ENCODE results near the gene PLEKHG4B. TPM values are rescaled to one million over a fixed set of nuclear protein-coding genes. Genes with fewer than 3 reads are reported as not detected.

PLEKHG4B gene
- total and polyA plus RNA-seq, 4 experiments from 2014 or later, result not detected

DNA sequence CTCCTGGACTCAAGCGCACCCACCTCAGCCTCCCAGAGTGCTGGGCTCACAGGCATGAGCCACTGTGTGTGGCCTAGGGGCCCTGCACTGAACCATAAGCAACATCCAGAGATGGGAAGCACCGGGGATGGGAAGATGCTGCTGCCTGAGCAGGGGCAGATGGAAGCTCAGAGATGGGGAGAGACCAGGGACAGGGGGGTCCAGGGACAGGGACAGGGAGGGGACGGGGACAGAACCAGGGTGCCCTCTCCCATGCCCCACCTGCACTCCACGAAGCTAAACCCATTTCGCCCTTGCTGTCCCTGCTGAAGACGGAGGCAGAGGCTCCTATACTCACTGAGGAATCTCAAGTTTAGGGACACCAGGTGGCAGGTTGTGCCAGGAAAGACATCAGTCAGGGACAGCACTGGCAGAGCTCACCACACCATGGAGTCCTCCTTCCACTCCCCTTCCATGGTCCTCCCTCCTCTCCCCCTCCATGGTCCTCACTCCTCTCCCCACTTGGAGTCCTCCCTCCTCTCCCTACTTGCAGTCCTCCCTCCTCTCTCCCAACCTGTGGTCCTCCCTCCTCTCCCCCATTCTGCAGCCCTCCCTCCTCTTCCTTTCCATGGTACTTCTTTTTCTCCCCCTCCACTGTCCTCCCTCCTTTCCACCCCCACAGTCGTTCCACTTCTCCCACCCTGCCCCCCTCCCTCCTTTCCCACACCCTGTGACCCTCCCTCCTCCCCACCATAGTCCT is 53.8 kb downstream of the PLEKHG4B start:
- intact Hi-C loops (cut with micrococcal nuclease), result no loop called here
- H3K4me3 ChIP-seq (ENCODE audit: low read length in 2 of 2), result no peak overlapping the region
- no peak overlapping the region for H3K27ac ChIP-seq (ENCODE audit: low read depth, low read length)
- H3K27me3 ChIP-seq (ENCODE audit: insufficient read depth, low read length), result no peaks in the 10 kb centered on the region
- Mint-ChIP-seq H3K27ac (no peak overlapping the region), H3K4me3 (no peak overlapping the region), H3K27me3 (peaks cover 4 to 5% of the 10 kb centered on the region in 2 donors), H3K9me3 (peaks cover 0 to 39% (median 23%) of the 10 kb centered on the region in 8 donors), H3K36me3 (peaks cover 3 to 7% of the 10 kb centered on the region in 2 donors), H3K4me1 (no peaks in the 10 kb centered on the region)
- peaks cover 6 to 13% of the 10 kb centered on the region in 2 donors for H3K9me3 ChIP-seq (ENCODE audit: control insufficient read depth in 1 of 2, low read length in 2 of 2)
- ChIA-PET CTCF (ENCODE audit: partially characterized antibody) (no interaction called here), POLR2A (ENCODE audit: partially characterized antibody) (no interaction called here)
- H3K36me3 ChIP-seq (ENCODE audit: insufficient read depth, low read length), result no peaks in the 10 kb centered on the region
- H3K4me1 ChIP-seq (ENCODE audit: insufficient read depth, low read length), result no peaks in the 10 kb centered on the region
- DNase-seq, result no peak

DNA sequence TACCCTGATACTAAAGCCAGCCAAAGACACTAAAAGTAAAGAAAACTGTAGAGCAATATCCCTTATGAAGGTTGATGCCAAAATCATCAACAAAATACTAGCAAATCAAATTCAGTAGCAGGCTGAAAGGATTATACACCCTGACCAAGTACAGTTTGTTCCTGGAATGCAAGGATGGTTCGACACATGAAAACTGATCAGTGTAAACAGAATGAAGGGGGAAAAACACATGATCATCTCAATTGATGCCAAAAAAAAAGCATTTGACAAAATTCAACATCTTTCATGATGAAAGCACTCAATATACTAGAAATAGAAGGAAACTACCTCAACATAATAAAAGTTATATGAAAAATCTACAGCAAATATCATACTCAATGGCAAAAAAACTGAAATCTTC is 55.8 kb downstream of the PLEKHG4B start:
- H3K4me3 ChIP-seq (ENCODE audit: low read length in 2 of 2), result no peak overlapping the region
- H3K36me3 Mint-ChIP-seq, result peaks cover 3 to 7% of the 10 kb centered on the region in 2 donors
- H3K36me3 ChIP-seq (ENCODE audit: insufficient read depth, low read length), result no peaks in the 10 kb centered on the region
- no peak overlapping the region for H3K4me3 Mint-ChIP-seq
- ChIA-PET POLR2A (ENCODE audit: partially characterized antibody) (no interaction called here), CTCF (ENCODE audit: partially characterized antibody) (no interaction called here)
- no peaks in the 10 kb centered on the region for H3K4me1 ChIP-seq (ENCODE audit: insufficient read depth, low read length)
- no peak for DNase-seq
- H3K9me3 ChIP-seq (ENCODE audit: control insufficient read depth in 1 of 2, low read length in 2 of 2), result peaks cover 6 to 13% of the 10 kb centered on the region in 2 donors
- no peak overlapping the region for H3K27ac ChIP-seq (ENCODE audit: low read depth, low read length)
- H3K27ac Mint-ChIP-seq, result no peak overlapping the region
- H3K27me3 Mint-ChIP-seq, result no peaks in the 10 kb centered on the region
- H3K27me3 ChIP-seq (ENCODE audit: insufficient read depth, low read length), result no peaks in the 10 kb centered on the region
- intact Hi-C loops (cut with micrococcal nuclease), result no loop called here
- peaks cover 0 to 39% (median 23%) of the 10 kb centered on the region in 8 donors for H3K9me3 Mint-ChIP-seq
- no peaks in the 10 kb centered on the region for H3K4me1 Mint-ChIP-seq

GRCh38 chr5:149745-150485 is 57.9 kb downstream of the PLEKHG4B start:
- no peaks in the 10 kb centered on the region for H3K4me1 Mint-ChIP-seq
- intact Hi-C loops (cut with micrococcal nuclease), result no loop called here
- no peaks in the 10 kb centered on the region for H3K27me3 Mint-ChIP-seq
- Histone ChIP-seq H3K27ac (ENCODE audit: low read depth, low read length) (no peak overlapping the region), H3K27me3 (ENCODE audit: insufficient read depth, low read length) (no peaks in the 10 kb centered on the region), H3K4me3 (ENCODE audit: low read length in 2 of 2) (no peak overlapping the region), H3K4me1 (ENCODE audit: insufficient read depth, low read length) (no peaks in the 10 kb centered on the region), H3K36me3 (ENCODE audit: insufficient read depth, low read length) (no peaks in the 10 kb centered on the region), H3K9me3 (ENCODE audit: control insufficient read depth in 1 of 2, low read length in 2 of 2) (peaks cover 6 to 13% of the 10 kb centered on the region in 2 donors)
- H3K4me3 Mint-ChIP-seq, result no peak overlapping the region
- no peak overlapping the region for H3K27ac Mint-ChIP-seq
- DNase-seq, result no peak
- ChIA-PET POLR2A (ENCODE audit: partially characterized antibody) (no interaction called here), CTCF (ENCODE audit: partially characterized antibody) (no interaction called here)
- H3K36me3 Mint-ChIP-seq, result peaks cover 3 to 7% of the 10 kb centered on the region in 2 donors
- peaks cover 0 to 36% (median 22%) of the 10 kb centered on the region in 8 donors for H3K9me3 Mint-ChIP-seq

DNA sequence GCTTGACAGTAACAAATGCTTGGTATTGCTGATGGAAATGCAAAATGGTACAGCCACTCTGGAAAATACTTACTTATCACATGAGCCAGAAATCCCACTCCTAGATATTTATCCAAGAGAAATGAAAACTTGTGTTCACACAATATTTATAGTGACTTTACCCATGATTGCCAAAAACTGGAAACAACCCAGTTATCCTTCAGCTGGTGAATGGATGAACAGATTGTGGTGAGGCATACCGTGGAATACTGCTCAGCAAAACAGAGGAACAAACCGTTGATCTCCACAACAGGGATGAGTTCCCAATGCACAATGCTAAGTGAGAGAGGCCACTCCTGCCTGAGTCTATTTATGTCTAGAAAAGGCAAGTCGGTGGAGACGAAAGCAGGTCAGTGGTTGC is 58.8 kb downstream of the PLEKHG4B start:
- Mint-ChIP-seq H3K4me1 (no peaks in the 10 kb centered on the region), H3K27me3 (no peaks in the 10 kb centered on the region), H3K27ac (no peak overlapping the region), H3K9me3 (peaks cover 0 to 33% (median 22%) of the 10 kb centered on the region in 8 donors), H3K36me3 (peaks cover 3 to 7% of the 10 kb centered on the region in 2 donors), H3K4me3 (no peak overlapping the region)
- no peak for DNase-seq
- H3K27me3 ChIP-seq (ENCODE audit: insufficient read depth, low read length), result no peaks in the 10 kb centered on the region
- no peaks in the 10 kb centered on the region for H3K4me1 ChIP-seq (ENCODE audit: insufficient read depth, low read length)
- POLR2A ChIA-PET (ENCODE audit: partially characterized antibody), result no interaction called here
- CTCF ChIA-PET (ENCODE audit: partially characterized antibody), result no interaction called here
- H3K36me3 ChIP-seq (ENCODE audit: insufficient read depth, low read length), result no peaks in the 10 kb centered on the region
- no peak overlapping the region for H3K27ac ChIP-seq (ENCODE audit: low read depth, low read length)
- intact Hi-C loops (cut with micrococcal nuclease), result no loop called here
- H3K4me3 ChIP-seq (ENCODE audit: low read length in 2 of 2), result no peak overlapping the region
- H3K9me3 ChIP-seq (ENCODE audit: control insufficient read depth in 1 of 2, low read length in 2 of 2), result peaks cover 6 to 13% of the 10 kb centered on the region in 2 donors

DNA sequence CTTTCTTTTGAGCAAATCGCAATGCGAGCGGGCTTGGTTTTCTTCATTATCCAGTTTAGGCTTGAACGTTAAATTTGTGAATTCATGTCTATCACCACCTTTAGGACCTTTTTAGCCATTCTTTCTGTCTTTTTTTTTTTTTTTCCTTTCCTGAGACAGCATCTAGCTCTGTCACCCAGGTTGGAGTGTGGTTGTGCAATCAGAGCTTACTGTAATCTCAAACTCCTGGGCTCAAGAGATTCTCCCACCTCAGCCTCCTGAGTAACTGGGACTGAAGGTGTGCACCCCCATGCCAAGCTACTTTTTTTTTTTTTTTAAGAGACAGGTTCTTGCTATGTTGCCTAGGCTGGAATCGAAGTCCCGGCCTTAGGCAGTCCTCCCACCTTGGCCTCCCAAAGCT is 60.1 kb downstream of the PLEKHG4B start:
- Mint-ChIP-seq H3K4me1 (no peaks in the 10 kb centered on the region), H3K36me3 (peaks cover 3 to 7% of the 10 kb centered on the region in 2 donors), H3K9me3 (peaks cover 0 to 25% (median 18%) of the 10 kb centered on the region in 8 donors), H3K27me3 (peaks cover 0 to 2% of the 10 kb centered on the region in 2 donors), H3K27ac (no peak overlapping the region), H3K4me3 (no peak overlapping the region)
- CTCF ChIA-PET (ENCODE audit: partially characterized antibody), result no interaction called here
- H3K4me1 ChIP-seq (ENCODE audit: insufficient read depth, low read length), result no peaks in the 10 kb centered on the region
- H3K27ac ChIP-seq (ENCODE audit: low read depth, low read length), result no peak overlapping the region
- intact Hi-C loops (cut with micrococcal nuclease), result no loop called here
- no peak for DNase-seq
- no peaks in the 10 kb centered on the region for H3K36me3 ChIP-seq (ENCODE audit: insufficient read depth, low read length)
- POLR2A ChIA-PET (ENCODE audit: partially characterized antibody), result no interaction called here
- no peak overlapping the region for H3K4me3 ChIP-seq (ENCODE audit: low read length in 2 of 2)
- H3K9me3 ChIP-seq (ENCODE audit: control insufficient read depth in 1 of 2, low read length in 2 of 2), result peaks cover 6 to 9% of the 10 kb centered on the region in 2 donors
- no peaks in the 10 kb centered on the region for H3K27me3 ChIP-seq (ENCODE audit: insufficient read depth, low read length)

DNA sequence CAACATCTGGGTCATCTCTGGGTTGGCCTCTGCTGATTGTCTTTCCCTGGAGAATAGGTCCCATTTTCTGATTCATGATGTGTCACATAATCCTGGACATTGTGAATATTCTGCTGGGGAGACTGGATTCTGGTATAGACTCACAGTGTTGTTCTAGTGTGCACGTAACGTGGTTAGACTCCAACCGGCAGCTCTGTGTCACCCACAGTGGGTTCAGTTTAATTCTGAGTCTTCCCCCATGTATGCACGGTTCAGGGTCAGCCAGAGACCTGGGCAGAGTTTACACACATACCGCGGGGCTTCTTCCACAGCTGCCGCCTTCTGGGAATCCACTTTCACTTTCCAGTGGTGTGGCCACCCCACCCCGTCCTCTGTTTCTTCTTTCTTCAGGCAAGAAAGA is 61.3 kb downstream of the PLEKHG4B start:
- DNase-seq, result no peak
- peaks cover 0 to 13% (median 6%) of the 10 kb centered on the region in 8 donors for H3K9me3 Mint-ChIP-seq
- ChIA-PET CTCF (ENCODE audit: partially characterized antibody) (no interaction called here), POLR2A (ENCODE audit: partially characterized antibody) (no interaction called here)
- Histone ChIP-seq H3K36me3 (ENCODE audit: insufficient read depth, low read length) (no peaks in the 10 kb centered on the region), H3K27me3 (ENCODE audit: insufficient read depth, low read length) (no peaks in the 10 kb centered on the region), H3K9me3 (ENCODE audit: control insufficient read depth in 1 of 2, low read length in 2 of 2) (no peaks in the 10 kb centered on the region), H3K4me1 (ENCODE audit: insufficient read depth, low read length) (no peaks in the 10 kb centered on the region), H3K4me3 (ENCODE audit: low read length in 2 of 2) (no peak overlapping the region), H3K27ac (ENCODE audit: low read depth, low read length) (no peak overlapping the region)
- intact Hi-C loops (cut with micrococcal nuclease), result no loop called here
- no peaks in the 10 kb centered on the region for H3K4me1 Mint-ChIP-seq
- no peak overlapping the region for H3K4me3 Mint-ChIP-seq
- no peak overlapping the region for H3K27ac Mint-ChIP-seq
- peaks cover 0 to 2% of the 10 kb centered on the region in 2 donors for H3K36me3 Mint-ChIP-seq
- peaks cover 0 to 2% of the 10 kb centered on the region in 2 donors for H3K27me3 Mint-ChIP-seq

DNA sequence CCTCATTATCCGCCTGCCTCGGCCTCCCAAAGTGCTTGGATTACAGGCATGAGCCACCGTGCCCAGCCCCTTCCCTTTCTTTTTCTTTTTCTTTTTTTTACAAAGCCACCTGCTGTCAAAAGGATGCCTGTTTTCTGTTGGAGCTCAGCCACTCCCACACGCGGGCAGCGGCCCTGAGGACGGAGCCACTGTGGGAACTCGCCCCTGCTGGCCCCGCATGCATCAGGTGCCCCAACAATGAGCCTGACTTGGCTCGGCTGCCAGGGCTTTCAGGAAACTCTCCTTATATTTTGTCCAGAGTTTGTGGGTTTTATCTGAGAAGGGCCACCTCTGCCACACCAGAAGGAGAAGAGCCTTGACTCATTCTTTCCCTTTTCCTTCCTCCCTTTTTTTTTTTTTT is 62.3 kb downstream of the PLEKHG4B start:
- Mint-ChIP-seq H3K27me3 (peaks cover 1 to 2% of the 10 kb centered on the region in 2 donors), H3K27ac (no peak overlapping the region), H3K36me3 (no peaks in the 10 kb centered on the region), H3K4me3 (no peak overlapping the region), H3K4me1 (no peaks in the 10 kb centered on the region), H3K9me3 (peaks cover 0 to 6% (median 1%) of the 10 kb centered on the region in 8 donors)
- POLR2A ChIA-PET (ENCODE audit: partially characterized antibody), result no interaction called here
- H3K36me3 ChIP-seq (ENCODE audit: insufficient read depth, low read length), result no peaks in the 10 kb centered on the region
- CTCF ChIA-PET (ENCODE audit: partially characterized antibody), result no interaction called here
- H3K4me1 ChIP-seq (ENCODE audit: insufficient read depth, low read length), result no peaks in the 10 kb centered on the region
- intact Hi-C loops (cut with micrococcal nuclease), result no loop called here
- H3K9me3 ChIP-seq (ENCODE audit: control insufficient read depth in 1 of 2, low read length in 2 of 2), result no peaks in the 10 kb centered on the region
- H3K27me3 ChIP-seq (ENCODE audit: insufficient read depth, low read length), result no peaks in the 10 kb centered on the region
- DNase-seq, result no peak
- H3K27ac ChIP-seq (ENCODE audit: low read depth, low read length), result no peak overlapping the region
- no peak overlapping the region for H3K4me3 ChIP-seq (ENCODE audit: low read length in 2 of 2)

All from CD4-positive, alpha-beta memory T cell (primary cell).